Dendritic cell treated with granulocyte-macrophage colony-stimulating factor and Interleukin-4, amounts not matched to agents 40 ng/mL and 50 ng/mL, for 4 days (primary cell): ENCODE data around the gene GDPD1.
"Not testable (repeated sequence)": the region's sequence is repeated elsewhere in the genome, so short reads cannot be mapped to it uniquely, and the experiment has no call there.

Experiments used
- H3K27ac Mint-ChIP-seq: one replicate; pipeline ENCODE4 v1.8.0; 2022; ENCODE audit warnings: mild to moderate bottlenecking, mixed read lengths
- H3K27me3 Mint-ChIP-seq: one replicate; pipeline ENCODE4 v1.8.0; 2022; ENCODE audit warnings: mild to moderate bottlenecking, mixed read lengths
- H3K36me3 Mint-ChIP-seq: one replicate; pipeline ENCODE4 v1.8.0; 2022; ENCODE audit warnings: low read depth, mixed read lengths
- H3K4me1 Mint-ChIP-seq: one replicate; pipeline ENCODE4 v1.8.0; 2022; ENCODE audit warnings: low read depth, mixed read lengths
- H3K4me3 Mint-ChIP-seq: one replicate; pipeline ENCODE4 v1.8.0; 2022; ENCODE audit warnings: mild to moderate bottlenecking, moderate library complexity, mixed read lengths
- H3K9me3 Mint-ChIP-seq: one replicate; pipeline ENCODE4 v1.8.0; 2022; ENCODE audit warnings: mixed read lengths
- intact Hi-C: fragments of 100-400 bp; cut with micrococcal nuclease; formaldehyde crosslinking; loops from one replicate; pipeline ENCODE4 v1.15.0; 2022

The GDPD1 gene

GRCh38 chr17:59219370-59219769 lies 941 bp upstream of the GDPD1 start:
- no peaks in the 10 kb centered on the region for H3K9me3 Mint-ChIP-seq
- no peak overlapping the region for H3K27ac Mint-ChIP-seq
- peaks cover 3% of the 10 kb centered on the region for H3K27me3 Mint-ChIP-seq
- peaks cover 10% of the 10 kb centered on the region for H3K4me1 Mint-ChIP-seq
- peaks cover 15% of the 10 kb centered on the region for H3K36me3 Mint-ChIP-seq
- intact Hi-C loops: no loop called here
- no peak overlapping the region for H3K4me3 Mint-ChIP-seq

- peaks cover 10% of the 10 kb centered on the region for H3K4me1 Mint-ChIP-seq
- H3K9me3 Mint-ChIP-seq: no peaks in the 10 kb centered on the region
- peak overlapping the region; percentile 97 for H3K4me3 Mint-ChIP-seq
- peaks cover 9% of the 10 kb centered on the region for H3K36me3 Mint-ChIP-seq
- H3K27me3 Mint-ChIP-seq: peaks cover 3% of the 10 kb centered on the region
- intact Hi-C loops: loop anchor here (2.0 kb wide), 2 partner anchors 91 to 221 kb away; no protein-coding TSS in a partner anchor
- peak overlapping the region; percentile 82 for H3K27ac Mint-ChIP-seq
Measured at GRCh38 chr17:59219992-59220327, 351 bp upstream of the GDPD1 start.

GRCh38 chr17:59221159-59221847 lies 992 bp downstream of the GDPD1 start:
- H3K27me3 Mint-ChIP-seq: peaks cover 3% of the 10 kb centered on the region
- peaks cover 9% of the 10 kb centered on the region for H3K36me3 Mint-ChIP-seq
- peak overlapping the region; percentile 82 for H3K27ac Mint-ChIP-seq
- no peaks in the 10 kb centered on the region for H3K9me3 Mint-ChIP-seq
- H3K4me3 Mint-ChIP-seq: peak overlapping the region; percentile 97
- peaks cover 10% of the 10 kb centered on the region for H3K4me1 Mint-ChIP-seq
- intact Hi-C loops: loop anchor here (2.0 kb wide), 2 partner anchors 89 to 219 kb away; no protein-coding TSS in a partner anchor

DNA sequence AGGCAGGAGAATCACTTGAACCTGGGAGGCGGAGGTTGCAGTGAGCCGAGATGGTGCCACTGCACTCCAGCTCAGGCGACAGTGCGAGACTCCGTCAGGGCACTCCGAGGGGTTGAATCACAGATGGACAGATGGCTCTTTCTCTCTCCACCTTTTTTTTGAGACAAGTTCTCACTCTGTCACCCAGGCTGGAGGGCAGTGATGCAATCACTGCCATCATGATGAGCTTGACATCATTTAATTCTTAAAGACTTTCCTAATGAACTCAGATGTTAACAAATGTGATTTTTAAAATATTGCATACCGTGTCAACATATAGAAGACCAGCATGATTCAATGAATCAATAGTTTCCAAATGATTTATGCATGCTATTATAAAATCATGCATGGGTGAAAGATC lies 3.5 kb downstream of the GDPD1 start:
- H3K4me1 Mint-ChIP-seq: peaks cover 10% of the 10 kb centered on the region
- H3K27me3 Mint-ChIP-seq: peaks cover 3% of the 10 kb centered on the region
- H3K4me3 Mint-ChIP-seq: no peak overlapping the region
- no peak overlapping the region for H3K27ac Mint-ChIP-seq
- H3K36me3 Mint-ChIP-seq: peaks cover 9% of the 10 kb centered on the region
- H3K9me3 Mint-ChIP-seq: no peaks in the 10 kb centered on the region
- intact Hi-C loops: no loop called here

DNA sequence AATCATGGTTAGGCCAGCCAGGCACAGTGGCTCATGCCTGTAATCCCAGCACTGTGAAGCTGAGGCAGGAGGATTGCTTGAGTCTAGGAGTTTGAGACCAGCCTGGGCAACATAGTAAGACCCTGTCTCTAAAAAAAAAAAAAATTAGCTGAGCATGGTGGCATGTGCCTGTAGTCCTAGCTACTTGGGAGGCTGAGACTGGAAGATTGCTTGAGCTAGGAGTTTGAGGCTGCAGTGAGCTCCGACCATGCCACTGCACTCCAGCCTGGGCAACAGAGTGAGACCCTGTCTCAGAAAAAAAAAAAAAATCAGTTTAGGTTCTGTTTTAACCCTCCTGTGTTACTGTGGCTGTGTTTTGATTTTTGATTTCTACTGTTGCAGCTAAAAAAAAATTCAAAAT lies 8.3 kb downstream of the GDPD1 start:
- H3K9me3 Mint-ChIP-seq, H3K4me1 Mint-ChIP-seq, intact Hi-C loops, H3K27me3 Mint-ChIP-seq, H3K4me3 Mint-ChIP-seq, H3K36me3 Mint-ChIP-seq, H3K27ac Mint-ChIP-seq: not testable (repeated sequence)

- intact Hi-C loops: no loop called here
- H3K36me3 Mint-ChIP-seq: no peaks in the 10 kb centered on the region
- H3K27me3 Mint-ChIP-seq: no peaks in the 10 kb centered on the region
- no peak overlapping the region for H3K27ac Mint-ChIP-seq
- H3K9me3 Mint-ChIP-seq: no peaks in the 10 kb centered on the region
- no peak overlapping the region for H3K4me3 Mint-ChIP-seq
- peaks cover 6% of the 10 kb centered on the region for H3K4me1 Mint-ChIP-seq
Measured at GRCh38 chr17:59230764-59231163, 10.5 kb downstream of the GDPD1 start.

- H3K9me3 Mint-ChIP-seq: no peaks in the 10 kb centered on the region
- H3K27ac Mint-ChIP-seq: no peak overlapping the region
- intact Hi-C loops: no loop called here
- H3K27me3 Mint-ChIP-seq: no peaks in the 10 kb centered on the region
- H3K36me3 Mint-ChIP-seq: no peaks in the 10 kb centered on the region
- H3K4me3 Mint-ChIP-seq: no peak overlapping the region
- H3K4me1 Mint-ChIP-seq: peaks cover 6% of the 10 kb centered on the region
Measured at GRCh38 chr17:59234631-59235030, 14.3 kb downstream of the GDPD1 start.

GRCh38 chr17:59238906-59239305 lies 18.6 kb downstream of the GDPD1 start:
- Mint-ChIP-seq H3K9me3 (no peaks in the 10 kb centered on the region), H3K36me3 (no peaks in the 10 kb centered on the region), H3K4me1 (no peaks in the 10 kb centered on the region), H3K27me3 (no peaks in the 10 kb centered on the region), H3K27ac (no peak overlapping the region), H3K4me3 (no peak overlapping the region)
- intact Hi-C loops: no loop called here

DNA sequence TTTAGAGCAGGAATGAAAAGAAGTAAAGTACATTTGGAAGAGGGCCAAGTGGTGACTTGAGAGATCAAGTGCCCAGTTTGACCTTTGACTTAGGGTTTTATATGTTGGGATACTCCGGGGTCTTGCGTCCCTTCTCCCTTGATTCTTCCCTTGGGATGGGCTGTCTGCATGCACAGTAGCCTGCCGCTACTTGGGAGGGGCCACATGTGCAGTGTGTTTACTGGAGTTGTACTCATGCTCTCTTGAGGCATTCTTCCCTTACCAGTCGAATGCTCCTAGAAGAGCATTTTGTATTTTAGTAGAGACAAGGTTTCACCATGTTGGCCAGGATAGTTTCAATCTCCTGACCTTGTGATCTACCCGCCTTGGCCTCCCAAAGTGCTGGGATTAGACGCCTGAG lies 23.8 kb downstream of the GDPD1 start:
- Mint-ChIP-seq H3K9me3 (no peaks in the 10 kb centered on the region), H3K36me3 (no peaks in the 10 kb centered on the region), H3K27me3 (no peaks in the 10 kb centered on the region), H3K4me3 (no peak overlapping the region), H3K27ac (no peak overlapping the region), H3K4me1 (no peaks in the 10 kb centered on the region)
- intact Hi-C loops: no loop called here

- Mint-ChIP-seq H3K27ac (no peak overlapping the region), H3K4me1 (no peaks in the 10 kb centered on the region), H3K27me3 (no peaks in the 10 kb centered on the region), H3K36me3 (no peaks in the 10 kb centered on the region), H3K9me3 (no peaks in the 10 kb centered on the region), H3K4me3 (no peak overlapping the region)
- intact Hi-C loops: no loop called here
Measured at GRCh38 chr17:59254742-59255141, 34.4 kb downstream of the GDPD1 start.

DNA sequence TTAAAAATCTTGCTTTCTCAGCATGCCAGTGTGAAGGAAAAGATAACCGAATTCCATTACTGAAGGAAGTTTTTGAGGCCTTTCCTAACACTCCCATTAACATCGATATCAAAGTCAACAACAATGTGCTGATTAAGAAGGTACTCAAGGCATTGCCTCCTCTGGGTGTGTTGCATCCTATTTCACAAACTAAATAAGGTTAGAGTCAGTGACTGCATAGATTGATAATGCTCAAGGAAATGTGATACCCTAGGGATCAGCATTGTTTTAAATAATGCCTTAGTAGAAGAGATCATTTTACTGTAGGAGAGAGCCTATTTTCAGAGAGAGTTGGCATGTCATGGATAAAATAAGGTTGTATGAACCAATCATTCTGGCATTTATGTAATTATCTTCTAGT lies 36.8 kb downstream of the GDPD1 start:
- H3K4me1 Mint-ChIP-seq: no peaks in the 10 kb centered on the region
- no peaks in the 10 kb centered on the region for H3K9me3 Mint-ChIP-seq
- H3K4me3 Mint-ChIP-seq: no peak overlapping the region
- H3K27me3 Mint-ChIP-seq: no peaks in the 10 kb centered on the region
- H3K36me3 Mint-ChIP-seq: no peaks in the 10 kb centered on the region
- H3K27ac Mint-ChIP-seq: no peak overlapping the region
- intact Hi-C loops: no loop called here

DNA sequence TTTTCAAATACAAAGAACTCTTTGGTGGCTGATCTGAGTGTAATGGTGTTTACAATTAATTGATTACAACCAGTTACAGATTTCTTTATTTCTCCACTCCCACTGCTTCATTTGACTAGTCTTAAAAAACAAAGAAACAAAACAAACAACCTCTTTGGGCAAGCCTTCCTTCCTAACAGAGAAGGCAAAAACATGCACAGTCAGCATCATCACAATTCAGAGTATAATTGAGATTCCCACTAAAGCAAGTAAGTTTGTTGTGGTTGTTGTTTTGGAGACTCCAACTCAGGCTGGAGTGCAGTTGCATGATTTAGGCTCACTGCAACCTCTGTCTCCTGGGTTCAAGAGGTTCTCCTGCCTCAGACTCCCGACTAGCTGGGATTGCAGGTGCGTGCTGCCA lies 40.4 kb downstream of the GDPD1 start:
- Mint-ChIP-seq H3K36me3 (no peaks in the 10 kb centered on the region), H3K27ac (no peak overlapping the region), H3K4me1 (no peaks in the 10 kb centered on the region), H3K4me3 (no peak overlapping the region), H3K9me3 (no peaks in the 10 kb centered on the region), H3K27me3 (no peaks in the 10 kb centered on the region)
- intact Hi-C loops: no loop called here

- intact Hi-C loops: no loop called here
- Mint-ChIP-seq H3K4me3 (no peak overlapping the region), H3K27me3 (no peaks in the 10 kb centered on the region), H3K9me3 (no peaks in the 10 kb centered on the region), H3K4me1 (peaks cover 7% of the 10 kb centered on the region), H3K36me3 (peaks cover 14% of the 10 kb centered on the region), H3K27ac (no peak overlapping the region)
Measured at GRCh38 chr17:59266745-59267144, 46.4 kb downstream of the GDPD1 start.

DNA sequence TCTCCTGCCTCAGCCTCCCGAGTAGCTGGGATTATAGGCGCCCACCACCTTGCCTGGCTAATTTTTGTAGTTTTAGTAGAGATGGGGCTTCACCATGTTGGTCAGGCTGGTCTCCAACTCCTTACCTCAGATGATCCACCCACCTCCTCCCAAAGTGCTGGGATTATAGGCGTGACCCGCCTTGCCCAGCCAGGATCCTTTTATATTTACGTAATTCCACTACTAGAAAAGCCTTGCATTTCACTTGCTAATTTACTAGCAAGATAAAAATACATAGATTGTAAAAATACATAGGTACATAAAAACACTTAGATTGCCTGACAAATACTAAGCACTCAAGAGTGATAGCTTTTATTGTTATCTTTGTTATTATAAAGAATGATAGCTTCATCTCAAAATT lies 47.5 kb downstream of the GDPD1 start:
- Mint-ChIP-seq H3K4me3 (no peak overlapping the region), H3K36me3 (peaks cover 20% of the 10 kb centered on the region), H3K27me3 (no peaks in the 10 kb centered on the region), H3K27ac (no peak overlapping the region), H3K4me1 (peaks cover 7% of the 10 kb centered on the region), H3K9me3 (no peaks in the 10 kb centered on the region)
- intact Hi-C loops: no loop called here

- H3K9me3 Mint-ChIP-seq: no peaks in the 10 kb centered on the region
- intact Hi-C loops: no loop called here
- H3K27me3 Mint-ChIP-seq: no peaks in the 10 kb centered on the region
- no peak overlapping the region for H3K27ac Mint-ChIP-seq
- H3K4me1 Mint-ChIP-seq: peaks cover 17% of the 10 kb centered on the region
- no peak overlapping the region for H3K4me3 Mint-ChIP-seq
- peaks cover 9% of the 10 kb centered on the region for H3K36me3 Mint-ChIP-seq
Measured at GRCh38 chr17:59275618-59276017, 55.3 kb downstream of the GDPD1 start.
